Fibroblast of lung (primary cell): Measurements from ENCODE around the gene RASSF1. TPM values are rescaled to one million over a fixed set of nuclear protein-coding genes. Genes with fewer than 3 reads are reported as not detected.

Experiments used
- DNase-seq, 2 donors: peaks; one replicate each; pipeline versions ENCODE4 v3.0.0 to v3.0.0-alpha.2; 2010; ENCODE audit warnings: low read depth in 2 of 2
- H2AFZ ChIP-seq: 2 replicates; pipeline ENCODE4 v1.5.1; 2012; ENCODE audit warnings: low read length, control low read depth, inconsistent platforms
- H3K27ac ChIP-seq: 2 replicates; pipeline ENCODE4 v1.5.1; 2011; ENCODE audit warnings: low read length, control low read depth; ENCODE audit not compliant: insufficient read depth
- H3K27me3 ChIP-seq: 2 replicates; pipeline ENCODE4 v1.5.1; 2011; ENCODE audit warnings: mild to moderate bottlenecking, low read length; ENCODE audit not compliant: control insufficient read depth, insufficient read depth
- H3K36me3 ChIP-seq: 2 replicates; pipeline ENCODE4 v1.5.1; 2011; ENCODE audit warnings: low read length; ENCODE audit not compliant: control insufficient read depth, insufficient read depth
- H3K4me1 ChIP-seq: 2 replicates; pipeline ENCODE4 v1.5.1; 2011; ENCODE audit warnings: low read length; ENCODE audit not compliant: control insufficient read depth, insufficient read depth; ENCODE audit errors: extremely low read depth
- H3K4me2 ChIP-seq: 2 replicates; pipeline ENCODE4 v1.5.1; 2011; ENCODE audit warnings: low read length, control low read depth; ENCODE audit not compliant: insufficient read depth; ENCODE audit errors: extremely low read depth
- H3K4me3 ChIP-seq, 4 experiments: fragments of 200-600 bp in 1 of 4; sonication (generic) in 1 of 4; replicated peaks in 1 of 4; 2 replicates each; pipeline ENCODE4 v1.5.1; 2011 to 2016; ENCODE audit warnings: low read length in 4 of 4, low read depth in 3 of 4, mild to moderate bottlenecking in 3 of 4, control low read depth in 2 of 4, inconsistent platforms in 1 of 4, mixed read lengths in 1 of 4; ENCODE audit not compliant: insufficient read depth in 1 of 4; ENCODE audit errors: control extremely low read depth in 1 of 4
- H3K79me2 ChIP-seq: 2 replicates; pipeline ENCODE4 v1.5.1; 2012; ENCODE audit warnings: mild to moderate bottlenecking, low read length, inconsistent platforms; ENCODE audit not compliant: control insufficient read depth, insufficient read depth
- H3K9ac ChIP-seq: 2 replicates; pipeline ENCODE4 v1.5.1; 2011; ENCODE audit warnings: mild to moderate bottlenecking, low read length, control low read depth; ENCODE audit not compliant: insufficient read depth
- H3K9me3 ChIP-seq: 2 replicates; pipeline ENCODE4 v1.5.1; 2012; ENCODE audit warnings: low read depth, low read length; ENCODE audit not compliant: control insufficient read depth, insufficient read depth
- H4K20me1 ChIP-seq: 2 replicates; pipeline ENCODE4 v1.5.1; 2011; ENCODE audit warnings: low read length; ENCODE audit not compliant: control insufficient read depth, insufficient read depth; ENCODE audit errors: extremely low read depth
- CTCF ChIP-seq, 2 donors: IDR thresholded peaks in 1 of 2; conservative IDR thresholded peaks in 1 of 2; 1 replicate in 1 of 2; 2 replicates in 1 of 2; pipeline ENCODE4 v1.5.1; 2011 to 2012; ENCODE audit warnings: low read length in 2 of 2, control low read depth in 1 of 2, inconsistent platforms in 1 of 2, low read depth in 1 of 2, mild to moderate bottlenecking in 1 of 2
- EZH2 ChIP-seq: IDR thresholded peaks from 2 replicates; pipeline ENCODE4 v1.5.1; 2012; ENCODE audit warnings: low read length, control low read depth, mild to moderate bottlenecking; ENCODE audit errors: missing control alignments
- polyA plus RNA-seq, 2 donors: library from polyadenylated mRNA; depleted of rRNA in 1 of 2; stranded (reverse) in 1 of 2; unstranded in 1 of 2; fragments of >200 nt; gene quantifications; 2 replicates each; pipeline ENCODE4 v1.2.1, GENCODE V29; 2011 to 2012; ENCODE audit warnings: missing spikeins in 1 of 2
- total RNA-seq: library from RNA; depleted of rRNA; stranded (reverse); fragments of >200 nt; gene quantifications from 2 replicates; pipeline ENCODE4 v1.2.1, GENCODE V29; 2014

The RASSF1 gene
- total and polyA plus RNA-seq, 2 donors (not counting 1 experiment from before 2014, with no cell fraction given) = 32.4 to 41.7 TPM

DNA sequence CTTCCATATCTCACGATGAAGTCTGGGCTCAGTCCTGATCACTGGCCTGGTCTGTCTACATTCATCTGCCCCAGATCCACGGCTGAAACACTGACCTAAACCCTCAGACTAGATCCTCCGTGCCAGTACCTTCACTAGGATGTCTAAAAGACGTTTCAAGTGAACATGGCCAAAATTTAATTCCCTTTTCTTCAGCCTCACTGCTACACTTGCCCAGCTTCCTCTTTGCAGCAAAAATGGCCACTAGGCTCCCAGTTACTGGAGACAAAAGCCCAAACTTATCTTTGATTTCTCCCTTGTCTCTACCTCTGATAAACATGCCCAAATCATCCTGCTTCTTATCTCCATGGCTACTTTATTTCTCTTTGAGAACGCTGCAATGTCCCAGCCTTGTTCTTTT is 1.7 kb downstream of the RASSF1 start:
- no peaks in the 10 kb centered on the region for H3K36me3 ChIP-seq
- H3K27me3 ChIP-seq = no peaks in the 10 kb centered on the region
- H3K4me3 ChIP-seq = peak overlapping the region in 1 of 4 experiments; percentile 10
- no peak for DNase-seq
- H3K27ac ChIP-seq = no peak overlapping the region
- no peak overlapping the region for H2AFZ ChIP-seq
- H4K20me1 ChIP-seq = no peaks in the 10 kb centered on the region
- H3K79me2 ChIP-seq = peaks cover 47% of the 10 kb centered on the region
- peaks cover 17% of the 10 kb centered on the region for H3K4me1 ChIP-seq
- H3K9ac ChIP-seq = no peak overlapping the region
- TF ChIP-seq EZH2 = no peak
- TF ChIP-seq CTCF (conservative IDR thresholded peaks at IDR 0.05 in 1 of 2, IDR thresholded peaks at IDR 0.05 in 1 of 2; ENCODE audit: low read depth in 1 of 2, low read length in 2 of 2) = no peak
- H3K9me3 ChIP-seq = no peaks in the 10 kb centered on the region
- H3K4me2 ChIP-seq = no peak overlapping the region

GRCh38 chr3:50337175-50337861 is 3.3 kb downstream of the RASSF1 start:
- Histone ChIP-seq H3K79me2 (peaks cover 62% of the 10 kb centered on the region), H3K9ac (peak overlapping the region; percentile 96), H2AFZ (peak overlapping the region; percentile 55), H3K4me1 (peaks cover 20% of the 10 kb centered on the region), H3K9me3 (no peaks in the 10 kb centered on the region), H3K4me3 (peak overlapping the region; percentile 79 to 95 (median 88)), H3K4me2 (peak overlapping the region; percentile 76), H3K27me3 (no peaks in the 10 kb centered on the region), H3K27ac (peak overlapping the region; percentile 97), H4K20me1 (no peaks in the 10 kb centered on the region), H3K36me3 (no peaks in the 10 kb centered on the region)
- DNase-seq = peak; percentile 99
- TF ChIP-seq CTCF (conservative IDR thresholded peaks at IDR 0.05 in 1 of 2, IDR thresholded peaks at IDR 0.05 in 1 of 2; ENCODE audit: low read depth in 1 of 2, low read length in 2 of 2) (no peak), EZH2 (no peak)

GRCh38 chr3:50336452-50337174 is 4.0 kb downstream of the RASSF1 start:
- Histone ChIP-seq H3K4me2 (peak overlapping the region; percentile 75), H3K27me3 (no peaks in the 10 kb centered on the region), H3K4me1 (peaks cover 20% of the 10 kb centered on the region), H3K36me3 (peaks cover 3% of the 10 kb centered on the region), H2AFZ (no peak overlapping the region), H4K20me1 (no peaks in the 10 kb centered on the region), H3K9me3 (no peaks in the 10 kb centered on the region), H3K27ac (peak overlapping the region; percentile 97), H3K79me2 (peaks cover 69% of the 10 kb centered on the region), H3K9ac (peak overlapping the region; percentile 96), H3K4me3 (peak overlapping the region; percentile 79 to 95 (median 88))
- no peak for TF ChIP-seq CTCF (conservative IDR thresholded peaks at IDR 0.05 in 1 of 2, IDR thresholded peaks at IDR 0.05 in 1 of 2; ENCODE audit: low read depth in 1 of 2, low read length in 2 of 2)
- no peak for TF ChIP-seq EZH2
- DNase-seq = peak; percentile 26 to 31
